ENCODE data around the gene PRKG1. TPM values are rescaled to one million over a fixed set of nuclear protein-coding genes. Genes with fewer than 3 reads are reported as not detected.

PRKG1 gene
- total and polyA plus RNA-seq, 8 donors: 1.2 to 9.6 (median 2.9) TPM

DNA sequence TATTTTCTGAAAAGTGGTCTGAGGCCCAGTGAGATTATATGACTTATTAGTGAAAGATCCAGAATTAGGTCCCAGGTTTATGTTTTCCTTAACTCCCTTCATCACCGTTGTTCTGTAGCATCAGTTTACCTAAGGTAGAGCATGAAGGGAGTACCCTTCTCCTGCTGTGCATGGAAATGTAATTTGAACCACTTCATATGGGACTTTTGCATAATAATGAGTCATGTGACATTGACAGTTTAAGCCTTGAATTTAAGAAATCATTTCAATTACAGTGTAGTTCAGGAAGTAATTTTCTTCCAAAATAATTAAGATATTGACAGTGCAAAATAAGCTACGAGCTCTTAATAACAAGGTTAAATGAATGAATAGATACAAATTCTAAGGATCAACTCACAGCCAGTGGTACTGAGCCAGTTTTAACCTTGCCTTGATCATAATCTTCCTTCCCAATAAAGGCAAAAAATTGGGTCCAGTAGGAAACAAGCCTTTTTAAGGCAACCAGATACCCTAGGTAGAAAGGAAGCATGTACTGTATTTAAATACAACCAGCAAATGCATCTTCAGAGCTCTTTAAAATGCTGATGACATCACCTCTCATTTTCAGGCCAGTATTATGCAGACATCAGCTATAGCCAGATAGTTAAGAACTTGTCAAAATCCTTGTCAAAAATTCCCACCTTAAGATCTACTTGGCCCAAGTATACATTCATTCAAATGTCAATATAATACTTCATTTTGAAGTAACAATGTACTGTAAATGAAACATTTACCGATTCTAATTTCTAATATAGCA is 1191.0 kb downstream of the PRKG1 start:
- no peak for DNase-seq
- intact Hi-C loops (cut with DNase I): no loop called here
- H3K4me1 ChIP-seq: no peaks in the 10 kb centered on the region
- no peaks in the 10 kb centered on the region for H3K9me3 ChIP-seq
- FAIRE-seq: no peak
- H3K27me3 ChIP-seq: no peaks in the 10 kb centered on the region
- H3K27ac ChIP-seq: no peak overlapping the region
- ATAC-seq: no peak
- 78 to 82% methylated on average over 3 of the region's 3 CpGs for WGBS, 2 donors
- no peaks in the 10 kb centered on the region for H3K36me3 ChIP-seq
- TF ChIP-seq, protein P1, sequence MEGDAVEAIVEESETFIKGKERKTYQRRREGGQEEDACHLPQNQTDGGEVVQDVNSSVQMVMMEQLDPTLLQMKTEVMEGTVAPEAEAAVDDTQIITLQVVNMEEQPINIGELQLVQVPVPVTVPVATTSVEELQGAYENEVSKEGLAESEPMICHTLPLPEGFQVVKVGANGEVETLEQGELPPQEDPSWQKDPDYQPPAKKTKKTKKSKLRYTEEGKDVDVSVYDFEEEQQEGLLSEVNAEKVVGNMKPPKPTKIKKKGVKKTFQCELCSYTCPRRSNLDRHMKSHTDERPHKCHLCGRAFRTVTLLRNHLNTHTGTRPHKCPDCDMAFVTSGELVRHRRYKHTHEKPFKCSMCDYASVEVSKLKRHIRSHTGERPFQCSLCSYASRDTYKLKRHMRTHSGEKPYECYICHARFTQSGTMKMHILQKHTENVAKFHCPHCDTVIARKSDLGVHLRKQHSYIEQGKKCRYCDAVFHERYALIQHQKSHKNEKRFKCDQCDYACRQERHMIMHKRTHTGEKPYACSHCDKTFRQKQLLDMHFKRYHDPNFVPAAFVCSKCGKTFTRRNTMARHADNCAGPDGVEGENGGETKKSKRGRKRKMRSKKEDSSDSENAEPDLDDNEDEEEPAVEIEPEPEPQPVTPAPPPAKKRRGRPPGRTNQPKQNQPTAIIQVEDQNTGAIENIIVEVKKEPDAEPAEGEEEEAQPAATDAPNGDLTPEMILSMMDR (IDR thresholded peaks at IDR 0.05): no peak
- no peak overlapping the region for H3K4me3 ChIP-seq

DNA sequence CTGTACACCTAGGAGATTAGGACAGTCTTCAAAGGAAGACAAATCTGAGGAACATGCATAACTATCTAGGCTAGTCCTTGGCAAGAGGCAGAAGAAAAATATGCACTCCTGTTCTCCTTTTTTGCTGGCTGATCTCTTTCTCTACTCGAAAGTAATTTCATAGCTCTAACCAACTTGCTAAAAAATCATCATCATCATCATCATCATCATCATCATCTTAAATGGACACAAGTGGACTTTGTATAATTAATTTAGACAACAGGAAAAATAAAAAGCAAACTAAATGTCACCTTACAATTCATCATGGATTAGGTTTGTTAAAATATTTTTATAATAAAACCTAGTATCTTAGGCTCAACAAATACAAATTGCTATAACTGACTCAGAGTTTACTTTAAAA is 1192.6 kb downstream of the PRKG1 start:
- FAIRE-seq (no peak), ATAC-seq (no peak), DNase-seq (no peak)
- TF ChIP-seq, protein P1 (IDR thresholded peaks at IDR 0.05): no peak
- no peak overlapping the region for H3K27ac ChIP-seq
- no peaks in the 10 kb centered on the region for H3K27me3 ChIP-seq
- WGBS, 2 donors: 75% methylated on average over 1 of the region's 1 CpG
- intact Hi-C loops (cut with DNase I): no loop called here
- H3K36me3 ChIP-seq: no peaks in the 10 kb centered on the region
- H3K4me1 ChIP-seq: no peaks in the 10 kb centered on the region
- H3K4me3 ChIP-seq: no peak overlapping the region
- H3K9me3 ChIP-seq: no peaks in the 10 kb centered on the region

DNA sequence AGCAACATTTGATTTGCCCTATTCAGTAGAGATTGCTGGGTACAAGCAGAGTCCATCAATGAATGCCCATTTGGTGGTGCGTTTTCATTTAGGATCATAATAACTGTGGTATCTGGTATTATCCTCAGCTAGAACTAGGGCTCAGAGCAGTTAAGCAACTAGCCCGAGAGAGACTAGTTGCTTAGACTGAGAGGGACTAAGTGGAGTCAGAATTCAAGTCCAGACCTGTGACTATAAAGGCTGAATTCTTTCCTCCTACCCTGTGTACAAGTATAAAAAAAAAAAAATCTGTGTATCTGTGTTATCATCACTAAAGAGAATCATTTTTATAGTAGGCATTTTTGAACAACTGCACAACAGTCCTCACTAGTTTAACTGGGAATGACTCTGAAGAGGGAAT is 1194.5 kb downstream of the PRKG1 start:
- H3K4me3 ChIP-seq: no peak overlapping the region
- intact Hi-C loops (cut with DNase I): no loop called here
- no peak for FAIRE-seq
- DNase-seq: no peak
- H3K36me3 ChIP-seq: no peaks in the 10 kb centered on the region
- TF ChIP-seq, protein P1 (IDR thresholded peaks at IDR 0.05): no peak
- 83 to 88% methylated on average over 2 of the region's 2 CpGs for WGBS, 2 donors
- no peaks in the 10 kb centered on the region for H3K4me1 ChIP-seq
- H3K27ac ChIP-seq: no peak overlapping the region
- H3K9me3 ChIP-seq: no peaks in the 10 kb centered on the region
- H3K27me3 ChIP-seq: no peaks in the 10 kb centered on the region
- ATAC-seq: no peak

DNA sequence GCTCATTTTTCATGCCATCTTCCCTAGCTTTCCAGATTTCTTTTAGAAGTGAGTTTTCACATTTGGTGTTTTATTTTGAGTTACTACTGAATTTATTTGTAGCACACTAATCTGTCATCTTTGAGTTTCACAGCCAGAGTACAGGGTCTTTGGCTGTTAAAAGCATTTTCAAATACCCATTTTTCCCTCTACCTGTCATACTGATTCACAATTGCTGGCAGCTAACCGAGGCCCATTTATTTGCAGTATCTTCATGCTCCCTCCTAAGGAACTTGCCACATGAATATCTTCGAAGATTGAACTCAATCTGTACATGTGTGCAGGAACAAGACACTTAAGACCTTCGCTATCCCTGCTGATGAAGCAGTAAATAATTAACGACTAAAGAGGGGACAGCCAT is 1194.9 kb downstream of the PRKG1 start:
- intact Hi-C loops (cut with DNase I): no loop called here
- Histone ChIP-seq H3K4me1 (no peaks in the 10 kb centered on the region), H3K27me3 (no peaks in the 10 kb centered on the region), H3K27ac (no peak overlapping the region), H3K9me3 (no peaks in the 10 kb centered on the region), H3K36me3 (no peaks in the 10 kb centered on the region), H3K4me3 (no peak overlapping the region)
- no peak for ATAC-seq
- WGBS, 2 donors: 60 to 64% methylated on average over 4 of the region's 4 CpGs
- DNase-seq: no peak
- TF ChIP-seq, protein P1 (IDR thresholded peaks at IDR 0.05): no peak
- FAIRE-seq: no peak

DNA sequence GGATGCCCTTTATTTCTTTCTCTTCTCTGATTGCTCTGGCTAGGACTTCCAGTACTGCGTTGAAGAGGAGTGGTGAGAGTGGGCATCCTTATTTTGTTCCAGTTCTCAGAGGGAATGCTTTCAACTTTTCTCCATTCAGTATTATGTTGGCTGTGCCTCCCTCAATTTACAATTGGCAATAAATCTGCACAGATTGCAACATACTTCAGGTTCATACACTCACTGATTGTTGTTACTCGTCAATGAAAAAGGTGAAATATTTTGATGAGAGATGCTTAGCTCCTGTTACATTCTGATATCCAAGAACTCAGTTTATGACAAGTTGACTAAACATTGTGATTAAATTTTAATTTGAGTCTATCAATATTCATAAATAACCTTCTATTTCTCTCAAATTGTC is 1201.9 kb downstream of the PRKG1 start:
- H3K4me3 ChIP-seq: no peak overlapping the region
- H3K36me3 ChIP-seq: no peaks in the 10 kb centered on the region
- H3K27me3 ChIP-seq: no peaks in the 10 kb centered on the region
- no peak for FAIRE-seq
- TF ChIP-seq, protein P1 (IDR thresholded peaks at IDR 0.05): no peak
- no peak for DNase-seq
- no peak for ATAC-seq
- H3K4me1 ChIP-seq: no peaks in the 10 kb centered on the region
- no peak overlapping the region for H3K27ac ChIP-seq
- no peaks in the 10 kb centered on the region for H3K9me3 ChIP-seq
- intact Hi-C loops (cut with DNase I): no loop called here
- 89 to 91% methylated on average over 2 of the region's 2 CpGs for WGBS, 2 donors
